Nucleus accumbens (tissue), 56 donors: ENCODE results near the gene TAC1.
A peak's percentile ranks its signal among the peaks of the same experiment; 100 is the strongest.
"Not testable (repeated sequence)": the region's sequence is repeated elsewhere in the genome, so short reads cannot be mapped to it uniquely, and the experiment has no call there.

Experiments used
- DNase-seq, 56 donors: peaks; one replicate each; lab custom pipeline; 2025; lab: John Stamatoyannopoulos, UW

The TAC1 gene, protein sequence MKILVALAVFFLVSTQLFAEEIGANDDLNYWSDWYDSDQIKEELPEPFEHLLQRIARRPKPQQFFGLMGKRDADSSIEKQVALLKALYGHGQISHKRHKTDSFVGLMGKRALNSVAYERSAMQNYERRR

DNA sequence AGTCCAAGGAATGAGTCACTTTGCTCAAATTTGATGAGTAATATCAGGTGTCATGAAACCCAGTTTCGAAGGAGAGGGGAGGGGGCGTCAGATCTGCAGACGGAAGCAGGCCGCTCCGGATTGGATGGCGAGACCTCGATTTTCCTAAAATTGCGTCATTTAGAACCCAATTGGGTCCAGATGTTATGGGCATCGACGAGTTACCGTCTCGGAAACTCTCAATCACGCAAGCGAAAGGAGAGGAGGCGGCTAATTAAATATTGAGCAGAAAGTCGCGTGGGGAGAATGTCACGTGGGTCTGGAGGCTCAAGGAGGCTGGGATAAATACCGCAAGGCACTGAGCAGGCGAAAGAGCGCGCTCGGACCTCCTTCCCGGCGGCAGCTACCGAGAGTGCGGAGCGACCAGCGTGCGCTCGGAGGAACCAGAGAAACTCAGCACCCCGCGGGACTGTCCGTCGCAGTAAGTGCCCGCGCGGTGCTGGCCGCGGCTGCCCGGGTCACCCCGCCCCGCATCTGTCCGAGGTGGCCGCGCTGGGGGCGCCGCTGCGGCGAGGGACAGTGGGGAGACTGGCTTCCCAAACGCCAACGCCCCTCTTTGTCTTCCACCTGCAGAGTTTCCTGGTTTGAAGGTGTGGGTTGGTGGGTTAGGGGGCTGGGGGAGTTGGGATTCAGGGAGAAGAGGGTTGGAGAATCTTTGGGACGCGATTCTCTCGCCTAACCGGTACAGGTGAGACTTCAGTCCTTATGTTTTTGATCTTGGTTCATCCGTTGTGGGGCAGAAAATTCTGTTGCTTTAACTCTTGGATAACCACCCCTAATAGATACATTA, at the start of gene TAC1:
TSS of gene TAC1 (plus strand) at position 351 of the 829 bp plus-strand sequence. CDS start 527 bp downstream, outside the sequence.
- peak in 6 of 56 donors; percentile 11 to 32 (median 20) for DNase-seq

DNA sequence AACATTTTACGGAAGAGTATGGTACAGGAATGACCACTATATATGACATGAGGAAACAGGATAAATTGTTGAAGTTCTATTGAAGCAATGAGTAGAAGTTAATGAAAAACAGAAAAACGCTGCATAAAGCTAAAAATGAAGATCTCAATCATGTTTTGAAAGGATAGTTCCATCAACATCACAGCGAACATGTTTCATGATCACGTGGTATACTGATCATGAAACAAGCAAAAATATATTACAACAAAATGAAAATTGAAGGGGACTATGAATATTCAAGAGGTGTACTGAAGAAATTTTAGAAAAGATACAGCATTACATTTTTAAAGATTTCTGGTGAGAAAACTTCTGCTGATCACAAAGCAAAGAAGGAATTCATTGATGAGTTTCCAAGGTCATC, 45.9 kb upstream of the TAC1 start:
- no peak for DNase-seq

DNA sequence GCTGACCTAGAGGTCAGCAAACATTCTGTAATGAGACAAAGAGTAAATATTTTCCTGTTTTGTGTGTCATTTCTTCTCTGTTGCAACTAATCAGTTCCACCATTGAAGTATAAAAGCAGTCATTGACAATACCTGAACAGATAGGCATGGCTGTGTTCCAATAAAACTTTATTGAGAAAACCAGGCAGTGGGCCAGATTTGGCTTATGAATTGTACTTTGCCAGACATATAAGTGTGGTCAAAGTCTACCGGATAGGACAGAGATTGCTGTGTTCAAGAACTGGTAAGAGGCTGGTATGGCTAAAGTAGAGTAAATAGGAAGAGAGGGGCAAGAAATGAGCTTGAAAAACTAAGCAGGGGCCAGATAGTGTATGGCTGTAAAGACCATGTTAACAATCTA, 38.3 kb upstream of the TAC1 start:
- DNase-seq, result no peak

DNA sequence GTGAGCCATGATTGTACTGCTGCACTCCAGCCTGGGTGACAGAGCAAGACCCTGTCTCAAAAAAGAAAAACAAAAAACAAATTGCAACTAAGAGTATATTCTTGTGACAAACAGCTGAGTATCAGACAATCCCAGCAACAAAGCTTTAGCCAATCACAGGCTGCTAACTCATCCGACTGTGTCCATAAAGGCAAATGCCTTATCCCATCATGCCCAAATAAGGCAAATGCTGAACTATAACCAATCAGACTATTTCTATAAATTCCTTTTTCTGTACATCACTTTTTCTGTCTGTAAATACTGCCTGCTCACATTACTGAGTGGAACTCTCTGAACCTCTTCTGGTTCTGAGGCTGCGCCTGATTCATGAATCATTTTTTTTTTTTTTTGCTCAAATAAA, 37.5 kb upstream of the TAC1 start:
- DNase-seq, result no peak

DNA sequence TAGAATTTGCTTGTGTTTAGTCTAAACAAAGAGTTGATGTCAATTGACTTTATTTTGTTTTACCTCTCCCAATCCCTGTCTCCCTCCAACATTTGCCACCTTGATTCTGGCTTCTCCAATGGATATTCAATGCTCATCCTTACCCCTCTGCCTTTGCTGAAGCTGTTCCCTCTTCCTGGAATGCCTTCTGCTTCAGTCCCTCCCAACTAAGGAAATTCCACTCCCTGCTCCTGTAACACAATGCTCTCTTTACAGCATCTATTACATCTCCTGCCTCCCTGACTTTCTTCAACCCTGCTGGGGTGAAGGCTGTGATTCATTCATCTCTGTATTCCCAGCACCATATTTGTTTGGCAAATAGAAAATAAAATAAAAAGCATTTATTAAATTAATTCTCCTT, 34.5 kb upstream of the TAC1 start:
- DNase-seq, result no peak

DNA sequence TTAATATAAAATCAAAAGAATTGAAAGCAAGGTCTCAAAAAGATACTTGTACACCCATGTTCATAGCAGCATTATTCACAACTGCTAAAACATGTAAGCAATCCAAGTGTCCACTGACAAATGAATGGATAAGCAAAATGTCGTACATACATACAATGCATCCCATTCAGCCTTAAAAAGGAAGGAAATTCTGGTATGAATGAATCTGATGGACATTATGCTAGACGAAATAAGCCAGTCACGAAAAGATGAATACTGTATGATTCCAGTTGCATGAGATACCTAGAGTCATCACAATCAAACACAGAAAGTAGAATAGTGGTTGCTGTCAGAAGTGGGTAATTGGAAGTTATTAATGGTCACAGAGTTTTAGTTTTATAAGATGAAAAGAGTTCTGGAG, 9.5 kb upstream of the TAC1 start:
- DNase-seq, result no peak

DNA sequence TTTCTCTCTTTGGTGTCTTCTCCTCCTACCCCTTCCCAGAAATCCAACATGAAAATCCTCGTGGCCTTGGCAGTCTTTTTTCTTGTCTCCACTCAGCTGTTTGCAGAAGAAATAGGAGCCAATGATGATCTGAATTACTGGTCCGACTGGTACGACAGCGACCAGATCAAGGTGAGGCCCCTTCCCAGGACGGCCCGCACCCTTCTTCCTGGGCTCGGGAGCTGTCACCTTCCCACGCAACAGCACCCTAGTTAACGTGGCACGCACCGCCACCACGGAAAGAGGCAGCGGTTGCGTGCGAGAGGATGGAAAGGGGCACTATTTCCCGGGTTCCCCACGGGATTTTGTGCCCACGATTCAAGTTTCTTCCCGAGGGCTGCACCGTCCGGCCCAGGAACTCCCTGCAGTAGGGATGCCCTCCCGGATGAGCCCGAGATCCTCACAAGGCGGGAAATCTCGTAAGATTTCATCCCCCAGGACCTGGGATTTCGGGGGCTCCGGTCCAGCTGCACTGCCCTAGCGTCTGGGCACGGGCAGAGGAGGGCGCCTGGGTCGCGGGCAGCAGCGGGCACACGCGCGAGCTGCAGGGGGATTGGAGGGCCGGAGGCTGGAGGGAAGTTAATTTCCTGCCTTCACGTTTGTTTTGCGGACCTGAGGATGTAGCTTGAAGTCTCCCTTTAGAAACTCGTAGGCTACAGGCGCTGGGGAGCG, 834 bp downstream of the TAC1 start:
- peak in 3 of 56 donors; percentile 1 to 2 (median 2) for DNase-seq

DNA sequence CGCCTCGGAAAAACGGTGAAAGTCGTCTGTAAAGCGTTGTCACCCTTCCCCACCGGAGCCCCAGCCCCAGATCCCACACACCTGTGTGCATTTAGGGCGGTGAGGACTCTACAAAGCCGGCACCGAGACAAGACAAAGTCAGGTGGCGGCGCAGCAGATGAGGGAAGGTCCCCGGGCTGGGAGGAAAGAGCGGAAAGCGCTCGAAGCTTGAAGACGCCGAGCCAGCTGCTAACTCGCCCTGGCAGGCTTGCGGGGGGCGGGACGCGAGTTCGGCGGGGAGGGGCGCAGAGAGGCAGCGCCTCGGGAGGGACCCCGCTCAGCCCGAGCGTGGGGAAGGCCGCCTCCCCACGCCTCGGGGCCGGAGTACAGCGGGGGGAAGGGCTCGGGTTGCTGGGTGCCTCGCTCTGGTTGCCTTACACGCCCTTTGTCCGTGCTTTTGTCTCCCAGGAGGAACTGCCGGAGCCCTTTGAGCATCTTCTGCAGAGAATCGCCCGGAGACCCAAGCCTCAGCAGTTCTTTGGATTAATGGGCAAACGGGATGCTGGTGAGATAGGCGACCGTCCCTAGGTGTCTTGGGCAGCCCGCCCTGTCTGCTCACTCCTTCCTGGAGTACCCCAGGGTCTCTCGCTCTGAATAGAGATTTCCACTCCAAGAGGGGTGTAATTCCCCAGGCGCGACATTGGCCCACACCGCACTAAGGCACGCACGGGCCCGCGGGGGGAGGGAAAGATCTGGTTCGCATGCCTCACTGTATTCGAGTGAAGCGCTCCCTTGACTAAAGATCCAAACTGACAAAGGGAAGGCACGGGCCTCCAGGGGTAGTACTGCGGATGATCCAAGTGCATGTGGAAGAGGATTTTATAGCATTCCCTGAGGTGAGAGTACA, 1.6 kb downstream of the TAC1 start:
- peak in 7 of 56 donors; percentile 2 to 18 (median 5) for DNase-seq

DNA sequence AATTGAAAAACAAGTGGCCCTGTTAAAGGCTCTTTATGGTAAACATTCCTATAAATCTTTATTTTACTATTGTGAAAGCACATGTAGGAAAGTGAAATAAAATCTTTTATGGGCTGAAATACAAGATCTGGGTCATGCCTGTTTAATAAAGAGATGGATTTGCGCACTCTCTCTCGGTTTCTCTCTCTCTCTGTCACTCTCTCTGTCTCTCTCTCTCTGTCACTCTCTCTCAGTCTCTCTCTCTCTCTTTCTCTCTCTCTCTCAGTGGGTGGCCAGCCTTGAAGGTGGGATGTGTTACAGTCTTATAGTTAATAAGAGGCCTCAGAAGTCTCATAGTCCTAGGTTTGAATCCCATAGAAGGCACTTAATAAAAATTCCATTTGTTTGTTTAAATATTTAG, 2.4 kb downstream of the TAC1 start:
- DNase-seq, result no peak

DNA sequence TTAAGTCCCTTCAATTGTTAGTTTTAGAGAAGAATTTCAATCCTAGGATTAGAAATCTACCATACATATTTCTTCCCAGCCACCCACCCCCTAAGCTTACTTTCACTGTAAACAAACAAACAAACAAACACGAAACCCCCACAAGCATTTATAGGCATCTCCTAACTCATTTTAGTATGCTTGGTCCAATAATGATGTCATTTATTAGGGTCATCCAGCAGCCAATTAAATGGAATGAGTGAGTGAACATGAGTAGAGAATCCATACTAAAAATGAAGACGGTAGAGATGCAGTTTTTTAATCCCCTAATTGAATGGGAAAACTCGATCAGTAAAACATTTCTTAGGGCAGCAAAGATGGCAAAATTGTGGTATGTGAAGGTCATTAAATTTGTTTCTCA, 3.2 kb downstream of the TAC1 start:
- no peak for DNase-seq

DNA sequence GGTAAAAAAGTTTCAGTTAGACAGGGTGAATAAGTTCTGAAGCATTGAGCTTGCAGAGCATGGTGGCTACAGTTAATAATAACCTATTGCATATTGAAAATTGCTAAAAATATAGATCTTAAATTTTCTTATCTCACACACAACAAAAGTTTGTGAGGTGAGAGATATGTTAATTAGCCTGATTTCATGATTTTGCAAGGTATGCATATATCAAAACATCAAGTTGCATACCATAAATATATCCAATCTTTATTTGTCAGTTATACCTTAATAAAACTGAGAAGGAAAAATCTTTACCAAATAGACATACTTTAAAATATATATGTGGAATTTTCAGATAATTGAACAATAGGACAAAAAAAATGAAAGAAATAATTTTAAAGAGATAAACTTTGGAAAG, 16.6 kb downstream of the TAC1 start:
- DNase-seq, result no peak

DNA sequence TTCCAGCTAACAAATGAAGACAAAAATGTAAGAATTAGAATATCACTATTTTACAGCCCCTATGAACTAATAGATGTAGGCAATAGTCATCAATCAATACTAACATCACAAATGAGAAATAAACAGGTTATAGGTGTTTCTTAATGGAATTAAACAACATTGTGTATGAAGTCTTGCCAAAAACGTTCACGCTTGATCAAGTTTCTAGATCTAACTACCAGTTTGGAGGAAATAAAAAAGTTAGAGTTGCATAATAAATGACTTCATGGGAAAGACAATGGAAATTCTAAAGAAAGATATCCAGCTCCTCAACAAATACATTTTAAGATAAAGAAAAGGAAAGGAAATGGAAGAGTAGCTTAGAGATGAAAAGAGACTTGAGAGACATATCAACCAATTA, 19.7 kb downstream of the TAC1 start:
- no peak for DNase-seq

DNA sequence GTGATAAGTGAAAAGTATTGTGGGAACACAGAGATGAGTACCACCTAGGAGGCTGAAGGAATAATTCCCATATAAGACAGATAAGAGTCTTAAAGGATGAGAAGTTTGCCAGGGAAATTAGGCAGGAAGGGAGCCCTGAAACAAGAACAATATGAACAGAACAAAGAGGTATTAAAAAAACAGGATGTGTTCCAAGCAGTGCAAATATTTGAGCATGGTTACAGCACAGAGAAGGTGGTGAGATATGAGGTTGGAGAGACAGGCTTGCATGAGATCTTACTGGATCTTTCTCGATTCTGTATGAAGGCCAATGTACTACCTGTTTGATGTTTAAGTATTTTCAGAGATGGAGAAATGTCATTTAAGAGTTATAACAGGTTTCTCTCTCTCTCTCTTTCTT, 20.3 kb downstream of the TAC1 start:
- DNase-seq, result no peak

DNA sequence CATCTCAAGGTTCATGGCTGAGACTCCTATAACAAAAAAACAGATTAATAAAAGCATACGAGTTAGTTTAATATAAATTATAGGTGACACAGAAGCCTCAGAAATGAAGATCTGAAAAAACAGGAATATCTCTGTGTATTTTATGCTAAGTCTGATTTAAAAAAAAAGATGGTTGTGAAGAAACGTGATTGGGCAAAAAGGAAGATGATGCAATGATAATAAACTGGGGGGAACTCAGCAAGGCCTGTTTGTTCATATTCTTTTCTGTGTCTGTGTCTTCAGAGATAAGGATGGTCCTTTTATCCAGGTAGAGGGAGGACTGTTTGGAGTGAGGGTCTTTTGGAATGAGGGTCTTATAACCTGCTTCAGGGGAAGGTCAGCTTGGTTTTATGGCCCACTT, 25.9 kb downstream of the TAC1 start:
- DNase-seq, result no peak

DNA sequence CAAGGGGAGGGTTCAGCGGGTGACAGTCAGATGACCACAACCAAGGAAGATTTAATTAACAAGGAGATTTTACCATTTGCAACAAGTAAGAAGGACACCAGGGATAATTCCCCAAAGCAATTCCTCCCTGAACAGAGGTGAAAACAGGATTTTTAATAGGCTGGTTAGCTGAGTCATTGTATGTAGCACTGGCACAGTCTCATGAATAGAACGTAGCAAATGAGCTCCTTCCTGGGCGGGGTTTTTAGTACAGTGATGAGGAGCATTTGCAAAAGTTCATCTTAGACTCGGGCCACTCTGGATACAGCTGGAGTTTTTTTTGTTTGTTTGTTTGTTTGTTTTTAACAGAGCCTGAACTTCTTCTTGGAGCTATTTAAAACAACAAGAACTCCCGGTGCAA, 39.0 kb downstream of the TAC1 start:
- no peak for DNase-seq

DNA sequence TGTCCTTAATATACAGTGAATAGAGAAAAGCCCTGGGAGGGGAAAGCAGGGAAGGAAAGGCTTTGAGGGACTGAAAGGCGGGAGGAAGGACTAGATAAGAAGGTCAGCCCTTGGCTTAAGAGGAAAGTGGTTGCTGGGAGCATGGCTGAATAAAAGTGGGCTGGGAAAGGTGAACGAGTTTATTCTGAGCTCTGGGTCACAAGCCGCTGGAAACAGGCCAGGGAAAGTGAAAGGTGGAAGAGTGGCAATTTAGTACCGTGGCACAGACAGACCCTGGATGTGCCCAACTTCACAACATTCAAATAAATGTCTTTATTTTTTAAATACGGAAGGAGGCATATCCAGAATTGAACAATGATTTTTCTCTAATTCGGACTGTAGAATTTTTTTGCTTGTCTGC, 39.7 kb downstream of the TAC1 start:
- DNase-seq, result no peak

DNA sequence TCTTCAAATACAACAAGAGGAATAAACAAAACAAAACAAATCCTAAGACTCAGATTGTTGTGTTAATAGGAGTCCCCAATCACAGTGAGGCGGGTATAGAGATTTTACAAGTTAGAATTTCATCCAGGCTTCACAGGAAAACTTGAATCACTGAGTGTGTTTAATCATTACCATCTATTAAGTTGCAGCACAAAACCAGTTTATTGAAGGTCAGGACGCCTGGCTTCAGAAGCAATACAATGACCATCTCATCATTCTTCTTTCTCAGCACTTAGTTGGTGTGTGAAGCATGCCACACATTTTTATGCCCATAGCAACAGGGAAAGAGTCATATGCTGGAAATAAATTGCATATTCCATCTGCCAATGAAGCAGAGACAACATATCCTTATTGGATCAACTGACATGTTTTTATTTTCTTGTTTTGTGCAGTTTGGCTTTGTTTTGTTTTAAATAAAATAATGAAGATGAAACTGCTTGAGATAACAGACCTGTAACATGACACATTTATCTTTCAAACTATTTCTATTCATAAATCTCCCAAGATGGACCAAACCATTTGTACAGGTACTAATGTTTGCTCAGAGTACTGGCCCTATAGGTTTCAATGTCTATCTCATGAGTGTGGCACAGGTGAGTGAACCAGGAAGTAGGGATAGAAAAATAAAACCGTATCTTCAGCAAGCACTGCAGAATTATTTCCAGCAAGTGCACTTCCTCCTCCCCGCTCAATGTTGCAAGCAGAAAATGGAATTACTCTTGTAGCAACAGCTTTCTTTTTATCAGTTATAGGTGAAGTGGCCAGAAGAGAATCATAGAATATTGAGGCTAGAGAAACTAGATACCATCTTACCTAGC, 40.4 kb downstream of the TAC1 start:
- no peak for DNase-seq

DNA sequence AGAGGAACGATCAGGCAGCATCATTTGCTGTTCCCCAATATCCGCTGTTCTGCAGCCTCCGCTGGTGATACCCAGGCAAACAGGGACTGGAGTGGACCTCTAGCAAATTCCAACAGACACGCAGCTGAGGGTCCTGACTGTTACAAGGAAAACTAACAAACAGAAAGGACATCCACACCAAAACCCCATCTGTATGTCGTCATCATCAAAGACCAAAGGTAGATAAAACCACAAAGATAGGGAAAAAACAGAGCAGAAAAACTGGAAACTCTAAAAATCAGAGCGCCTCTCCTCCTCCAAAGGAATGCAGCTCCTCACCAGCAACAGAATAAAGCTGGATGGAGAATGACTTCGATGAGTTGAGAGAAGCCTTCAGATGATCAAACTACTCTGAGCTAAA, 54.5 kb downstream of the TAC1 start:
- DNase-seq, result not testable (repeated sequence)
